ENCODE measurements around the gene CAVIN2.
"Not testable (repeated sequence)": the region's sequence is repeated elsewhere in the genome, so short reads cannot be mapped to it uniquely, and the experiment has no call there.

CAVIN2 gene

DNA sequence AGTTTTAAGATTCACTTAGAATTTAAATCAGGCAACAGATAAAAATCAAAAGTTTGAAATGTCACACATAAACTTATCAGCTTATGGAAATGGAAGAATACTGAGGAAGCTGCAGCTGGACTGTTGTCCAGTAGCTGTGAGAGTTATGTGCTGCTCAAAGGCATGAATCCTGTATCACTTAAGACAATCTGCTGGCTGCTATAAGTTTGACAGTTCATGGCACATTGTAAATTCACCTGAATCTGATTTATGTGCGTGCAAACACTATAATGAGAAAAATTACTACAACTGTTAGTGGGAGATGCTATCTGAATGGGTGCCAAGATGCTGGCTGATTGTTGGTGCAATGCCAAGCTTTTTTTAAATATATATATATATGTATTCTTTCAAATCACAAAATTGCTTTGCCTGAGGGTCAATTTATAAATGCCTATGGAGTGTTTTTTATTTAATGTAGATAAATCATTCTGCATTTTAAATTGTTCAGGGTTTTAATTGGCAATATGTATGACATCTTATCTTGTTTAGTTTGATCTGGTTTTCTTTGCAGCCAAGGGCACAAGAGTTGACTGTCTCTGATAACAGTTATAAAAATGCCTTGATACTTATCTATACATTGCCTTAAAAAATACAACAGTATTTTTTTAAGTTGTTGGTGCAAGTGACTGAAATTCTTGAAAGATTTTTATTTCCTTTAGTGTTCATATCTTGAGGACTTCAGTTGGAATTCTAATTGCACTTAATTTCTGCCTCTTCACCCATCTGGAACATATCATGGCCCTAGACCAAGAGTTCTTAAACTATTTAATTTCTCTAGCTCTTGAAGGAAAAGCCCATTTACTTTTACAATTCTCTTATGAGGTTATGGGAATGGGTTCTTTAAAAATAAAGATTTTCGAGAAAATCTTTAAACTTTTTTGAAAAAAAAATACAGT is 48.7 kb downstream of the CAVIN2 start:
- no peak for DNase-seq

DNA sequence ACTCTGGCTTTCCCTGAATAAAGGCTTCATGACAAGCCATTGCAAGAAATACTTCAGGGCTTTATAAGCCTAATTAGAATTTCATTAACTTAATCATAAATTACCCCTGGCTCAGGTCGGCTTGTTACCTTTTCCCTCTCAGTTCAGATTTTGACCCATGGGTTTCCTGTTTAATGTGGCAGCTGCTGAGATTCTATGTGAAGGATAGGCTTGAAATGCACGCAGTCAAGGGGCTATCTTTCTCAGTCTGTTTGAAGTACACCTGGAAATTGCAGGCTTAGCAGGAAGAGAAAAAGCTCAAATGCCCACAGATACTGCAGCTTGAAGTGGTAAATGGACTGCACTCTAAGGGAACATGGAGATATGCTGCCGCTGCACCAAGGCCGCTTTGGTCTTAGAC is 49.4 kb downstream of the CAVIN2 start:
- DNase-seq = no peak

DNA sequence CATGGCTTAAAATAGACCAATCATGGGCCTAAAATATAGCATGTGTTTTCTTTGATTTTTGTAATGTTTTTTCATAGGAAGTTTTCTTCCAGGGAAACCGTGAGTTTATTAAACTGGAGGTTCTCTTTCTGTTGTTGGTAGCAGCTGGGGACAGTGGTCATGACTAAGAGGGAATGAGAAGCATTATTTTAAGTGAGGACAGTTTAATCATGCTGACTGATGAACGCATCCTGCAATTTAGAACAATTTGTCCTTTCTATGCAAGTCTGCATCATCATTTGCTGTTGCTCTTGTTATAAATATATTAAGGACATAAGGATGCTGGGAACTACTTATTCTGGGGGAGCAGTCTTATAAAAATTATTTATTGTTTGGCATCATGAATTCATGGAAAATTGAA is 51.2 kb downstream of the CAVIN2 start:
- DNase-seq = no peak

DNA sequence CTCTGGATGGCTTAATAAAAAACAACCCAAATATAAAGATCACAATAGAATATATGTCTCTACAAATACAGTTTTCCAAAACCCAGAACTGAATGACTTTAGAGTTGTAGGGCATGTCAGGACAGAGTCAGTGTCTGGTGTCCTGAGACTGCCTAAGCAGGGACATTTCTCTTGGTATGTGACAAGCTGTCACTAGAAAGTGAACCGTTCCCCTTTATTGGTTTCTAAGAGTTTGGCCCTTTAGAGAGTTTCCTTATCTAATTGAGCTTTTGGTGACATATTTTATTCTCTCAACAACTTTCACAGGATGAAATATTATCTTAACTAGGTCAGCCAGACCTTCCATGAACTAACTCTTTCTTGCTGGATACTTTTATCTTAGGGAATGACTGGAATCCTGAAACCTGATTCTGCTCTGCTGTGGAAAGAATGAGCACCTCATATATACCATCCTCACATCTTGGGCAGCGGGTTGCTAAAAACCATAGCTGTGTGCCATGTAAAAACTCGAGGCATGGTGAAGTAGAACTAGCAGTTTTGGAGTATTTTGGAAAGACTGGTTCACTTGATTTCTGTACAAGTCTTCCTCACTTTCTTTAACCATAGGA is 54.8 kb downstream of the CAVIN2 start:
- DNase-seq = no peak

DNA sequence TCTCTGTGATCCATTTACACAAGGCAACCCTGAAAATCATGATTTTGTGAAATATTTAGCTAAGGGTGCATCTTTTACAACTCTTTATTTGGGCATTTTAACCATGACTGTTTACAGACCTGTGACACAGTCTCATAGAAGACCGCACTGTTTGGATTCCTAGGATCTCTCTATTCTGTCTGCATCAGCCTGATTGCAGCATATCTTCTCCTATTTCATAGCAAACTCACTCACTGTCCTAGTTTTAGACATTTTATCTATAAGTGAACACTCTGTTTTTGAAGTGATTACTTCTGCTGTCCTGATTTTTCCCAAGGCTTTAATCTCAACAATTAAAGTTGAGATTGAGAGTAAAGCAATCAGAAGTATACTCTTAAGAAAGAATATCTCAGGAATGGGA is 56.2 kb downstream of the CAVIN2 start:
- no peak for DNase-seq

DNA sequence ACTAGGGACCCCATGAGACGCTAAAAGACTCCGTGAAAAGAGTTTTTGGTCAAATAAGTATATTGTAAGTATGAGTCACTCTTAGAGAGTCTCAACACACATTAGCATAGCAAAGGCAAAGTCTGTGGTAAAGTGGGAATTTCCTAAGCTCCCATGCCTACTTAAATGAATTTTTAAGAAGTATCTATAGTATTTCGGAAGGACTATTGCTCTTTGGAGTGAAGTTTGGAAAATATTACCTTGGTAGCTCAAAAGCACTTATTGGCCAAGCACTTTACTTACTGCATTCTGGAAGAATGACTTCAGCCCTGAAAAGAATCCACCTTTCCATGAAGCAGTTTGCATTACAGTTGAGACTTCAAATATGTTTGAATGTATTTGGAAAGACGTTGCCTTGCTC is 57.1 kb downstream of the CAVIN2 start:
- DNase-seq = no peak

DNA sequence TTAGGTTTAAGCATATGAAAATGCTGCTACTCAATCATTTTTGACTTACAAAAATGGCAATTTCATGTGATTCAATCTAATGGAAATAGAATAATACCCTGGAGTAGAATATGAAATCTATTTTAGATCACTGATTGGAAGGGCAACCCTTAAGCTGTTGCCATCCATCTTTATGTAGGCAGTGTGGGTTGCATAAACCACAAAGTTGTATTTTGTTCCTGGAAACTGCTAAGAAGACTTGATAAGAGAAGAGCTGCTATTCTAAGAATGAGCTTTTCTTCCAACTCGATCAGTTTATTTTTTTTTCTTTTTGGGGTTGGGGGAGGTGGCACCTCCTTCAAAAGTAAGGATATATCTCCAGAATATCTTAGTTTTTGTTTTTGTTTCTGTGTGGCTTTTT is 60.2 kb downstream of the CAVIN2 start:
- no peak for DNase-seq

DNA sequence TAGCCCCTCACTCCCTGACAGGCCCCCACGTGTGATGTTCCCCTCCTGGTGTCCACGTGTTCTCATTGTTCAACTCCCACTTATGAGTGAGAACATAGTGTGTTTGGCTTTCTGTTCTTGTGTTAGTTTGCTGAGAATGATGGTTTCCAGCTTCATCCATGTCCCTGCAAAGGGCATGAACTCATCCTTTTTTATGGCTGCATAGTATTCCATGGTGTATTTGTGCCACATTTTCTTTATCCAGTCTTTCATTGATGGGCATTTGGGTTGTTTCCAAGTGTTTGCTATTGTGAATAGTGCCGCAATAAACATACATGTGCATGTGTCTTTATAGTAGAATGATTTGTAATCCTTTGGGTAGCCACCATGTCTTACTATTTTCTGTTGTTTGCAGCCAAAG is 61.2 kb downstream of the CAVIN2 start:
- DNase-seq = not testable (repeated sequence)

Measured in activated effector memory CD4-positive, alpha-beta T cell treated with anti-CD3 and anti-CD28 coated beads, Interleukin-2, amount 50 U/mL, for 16 hours (primary cell).